MM.1S (cell line): ENCODE data around the gene MUTYH.

ENCODE experiments used
- DNase-seq: peaks from one replicate; pipeline ENCODE4 v3.0.0-alpha.2; 2015
- H2AFZ ChIP-seq: fragments of 300-600 bp; sonication (generic); 2 replicates; pipeline ENCODE4 v1.6.0; 2016; ENCODE audit warnings: antibody characterized with exemption, low read length
- H3F3A ChIP-seq: fragments of 300-600 bp; sonication (generic); 2 replicates; pipeline ENCODE4 v1.6.1; 2016; ENCODE audit warnings: mild to moderate bottlenecking, antibody characterized with exemption, low read length, moderate library complexity, mixed read lengths; ENCODE audit not compliant: insufficient read depth
- H3K27ac ChIP-seq: fragments of 300-600 bp; sonication (generic); 2 replicates; pipeline ENCODE4 v1.5.1; 2016; ENCODE audit warnings: mild to moderate bottlenecking, low read length
- H3K27me3 ChIP-seq: fragments of 300-600 bp; sonication (generic); replicated peaks from 2 replicates; pipeline ENCODE4 v1.6.0; 2016; ENCODE audit warnings: low read length; ENCODE audit not compliant: insufficient read depth
- H3K36me3 ChIP-seq: fragments of 300-600 bp; sonication (generic); replicated peaks from 2 replicates; pipeline ENCODE4 v1.6.1; 2016; ENCODE audit warnings: mild to moderate bottlenecking, low read length, mixed read lengths; ENCODE audit not compliant: insufficient read depth
- H3K4me1 ChIP-seq: fragments of 300-600 bp; sonication (generic); 2 replicates; pipeline ENCODE4 v1.6.1; 2016; ENCODE audit warnings: low read length, mixed read lengths
- H3K4me2 ChIP-seq: fragments of 300-600 bp; sonication (generic); 2 replicates; pipeline ENCODE4 v1.6.0; 2016; ENCODE audit warnings: low read depth, low read length
- H3K4me3 ChIP-seq: fragments of 300-600 bp; sonication (generic); 2 replicates; pipeline ENCODE4 v1.5.1; 2016; ENCODE audit warnings: low read length, mixed read lengths
- H3K79me2 ChIP-seq: fragments of 300-600 bp; sonication (generic); 2 replicates; pipeline ENCODE4 v1.6.1; 2016; ENCODE audit warnings: mixed run types, low read length, mixed read lengths
- H3K9ac ChIP-seq: fragments of 300-600 bp; sonication (generic); 2 replicates; pipeline ENCODE4 v1.6.1; 2016; ENCODE audit warnings: low read length, mixed read lengths
- H3K9me2 ChIP-seq: fragments of 300-600 bp; sonication (generic); replicated peaks from 2 replicates; pipeline ENCODE4 v1.6.1; 2016; ENCODE audit warnings: mild to moderate bottlenecking, low read length, mixed read lengths; ENCODE audit not compliant: insufficient read depth
- H3K9me3 ChIP-seq: fragments of 300-600 bp; sonication (generic); replicated peaks from 2 replicates; pipeline ENCODE4 v1.6.1; 2016; ENCODE audit warnings: mild to moderate bottlenecking, low read length, mixed read lengths; ENCODE audit not compliant: insufficient read depth
- H4K20me1 ChIP-seq: fragments of 300-600 bp; sonication (generic); 2 replicates; pipeline ENCODE4 v1.6.1; 2016; ENCODE audit warnings: mild to moderate bottlenecking, low read length, moderate library complexity, mixed read lengths; ENCODE audit not compliant: insufficient read depth
- CTCF ChIP-seq: fragments of 300-600 bp; sonication (generic); IDR thresholded peaks from 2 replicates; pipeline ENCODE4 v1.5.1; 2016; ENCODE audit warnings: antibody characterized with exemption, low read length, mixed read lengths
- EZH2 ChIP-seq: fragments of 300-600 bp; sonication (generic); optimal IDR thresholded peaks from 2 replicates; pipeline ENCODE3; 2017; ENCODE audit warnings: low read depth, mild to moderate bottlenecking, antibody characterized with exemption, low read length, mixed read lengths
- EZH2phosphoT487 ChIP-seq: fragments of 300-600 bp; sonication (generic); IDR thresholded peaks from 2 replicates; pipeline ENCODE4 v1.6.1; 2018; ENCODE audit warnings: antibody characterized with exemption, low read length

The MUTYH gene

GRCh38 chr1:45303520-45304310 is 36.5 kb downstream of the MUTYH start:
- peak overlapping the region; percentile 89 for H3K9ac ChIP-seq
- peak overlapping the region; percentile 80 for H3K27ac ChIP-seq
- no peaks in the 10 kb centered on the region for H3K9me3 ChIP-seq
- H3K9me2 ChIP-seq = no peaks in the 10 kb centered on the region
- no peaks in the 10 kb centered on the region for H3F3A ChIP-seq
- peak; percentile 83 for TF ChIP-seq CTCF
- no peak for TF ChIP-seq EZH2phosphoT487
- H3K27me3 ChIP-seq = no peaks in the 10 kb centered on the region
- H2AFZ ChIP-seq = peak overlapping the region; percentile 88
- H3K4me1 ChIP-seq = peaks cover 5% of the 10 kb centered on the region; the same call in 1 of the 2 replicates
- DNase-seq = peak; percentile 97
- no peaks in the 10 kb centered on the region for H3K36me3 ChIP-seq
- H3K4me3 ChIP-seq = peak overlapping the region; percentile 70
- H4K20me1 ChIP-seq = no peaks in the 10 kb centered on the region
- peak overlapping the region; percentile 88 for H3K4me2 ChIP-seq
- no peaks in the 10 kb centered on the region for H3K79me2 ChIP-seq

GRCh38 chr1:45302505-45303150 is 37.6 kb downstream of the MUTYH start:
- Histone ChIP-seq H3K4me1 (peaks cover 5% of the 10 kb centered on the region; the same call in 1 of the 2 replicates), H3K79me2 (no peaks in the 10 kb centered on the region), H3K4me3 (peak overlapping the region; percentile 70), H2AFZ (peak overlapping the region; percentile 87), H4K20me1 (no peaks in the 10 kb centered on the region), H3K9me2 (no peaks in the 10 kb centered on the region), H3K9ac (peak overlapping the region; percentile 69; the same call in 1 of the 2 replicates), H3K27me3 (no peaks in the 10 kb centered on the region), H3K36me3 (no peaks in the 10 kb centered on the region), H3F3A (no peaks in the 10 kb centered on the region), H3K4me2 (peak overlapping the region; percentile 61), H3K27ac (no peak overlapping the region), H3K9me3 (no peaks in the 10 kb centered on the region)
- TF ChIP-seq CTCF (no peak), EZH2phosphoT487 (no peak), EZH2 (no peak)
- DNase-seq = no peak

GRCh38 chr1:45300669-45300997 is 39.6 kb downstream of the MUTYH start:
- Histone ChIP-seq H3K36me3 (no peaks in the 10 kb centered on the region), H3K4me3 (no peak overlapping the region), H4K20me1 (no peaks in the 10 kb centered on the region), H3K4me1 (peaks cover 5% of the 10 kb centered on the region; the same call in 1 of the 2 replicates), H3K79me2 (no peaks in the 10 kb centered on the region), H3F3A (no peaks in the 10 kb centered on the region), H3K27ac (no peak overlapping the region), H3K9me3 (no peaks in the 10 kb centered on the region), H3K27me3 (no peaks in the 10 kb centered on the region), H3K9ac (no peak overlapping the region), H2AFZ (no peak overlapping the region), H3K9me2 (no peaks in the 10 kb centered on the region), H3K4me2 (no peak overlapping the region)
- TF ChIP-seq CTCF (no peak), EZH2phosphoT487 (no peak), EZH2 (no peak)
- no peak for DNase-seq
